ENCODE data around the gene SPARC. TPM values are rescaled to one million over a fixed set of nuclear protein-coding genes. Genes with fewer than 3 reads are reported as not detected.

Gene SPARC
- total RNA-seq, 1 donor from 2014 or later = 158 TPM

- no peak overlapping the region for H3K27ac ChIP-seq
- H3K27me3 Mint-ChIP-seq (ENCODE audit: insufficient read depth, low read depth) = no peaks in the 10 kb centered on the region
- no peak for DNase-seq (ENCODE audit: low spot score)
- no peaks in the 10 kb centered on the region for H4K20me1 ChIP-seq (ENCODE audit: low read depth)
- H3K27me3 ChIP-seq = no peaks in the 10 kb centered on the region
- no peaks in the 10 kb centered on the region for H3K4me1 ChIP-seq
- no peaks in the 10 kb centered on the region for H3F3A ChIP-seq (ENCODE audit: low read depth)
- no peaks in the 10 kb centered on the region for H3K9me3 ChIP-seq (ENCODE audit: low read depth)
- H3K4me3 ChIP-seq = no peak overlapping the region
- no peaks in the 10 kb centered on the region for H3K9me3 Mint-ChIP-seq
- H3K9ac ChIP-seq = no peak overlapping the region
- no peak overlapping the region for H3K4me2 ChIP-seq
- H3K27ac Mint-ChIP-seq = no peak overlapping the region
- H2AFZ ChIP-seq (replicated peaks) = no peak overlapping the region
- TF ChIP-seq CTCF (IDR thresholded peaks at IDR 0.05) = no peak
- no peak overlapping the region for H3K4me3 Mint-ChIP-seq
- no peaks in the 10 kb centered on the region for H3K36me3 ChIP-seq
- peaks cover 6% of the 10 kb centered on the region for H3K4me1 Mint-ChIP-seq
- H3K36me3 Mint-ChIP-seq = peaks cover 32% of the 10 kb centered on the region
- no peaks in the 10 kb centered on the region for H3K79me2 ChIP-seq (ENCODE audit: low read depth)
Observed at GRCh38 chr5:151664694-151665585, 21.8 kb downstream of the SPARC start.

GRCh38 chr5:151663617-151664293, 23.0 kb downstream of the SPARC start:
- H3F3A ChIP-seq (ENCODE audit: low read depth) = no peaks in the 10 kb centered on the region
- H2AFZ ChIP-seq (replicated peaks) = no peak overlapping the region
- no peak overlapping the region for H3K27ac ChIP-seq
- H3K4me3 Mint-ChIP-seq = no peak overlapping the region
- no peaks in the 10 kb centered on the region for H3K9me3 Mint-ChIP-seq
- peaks cover 6% of the 10 kb centered on the region for H3K4me1 Mint-ChIP-seq
- no peak for TF ChIP-seq CTCF (IDR thresholded peaks at IDR 0.05)
- TF ChIP-seq EZH2 (IDR thresholded peaks at IDR 0.05) = no peak
- TF ChIP-seq EZH2phosphoT487 (IDR thresholded peaks at IDR 0.05) = no peak
- H3K4me3 ChIP-seq = no peak overlapping the region
- no peaks in the 10 kb centered on the region for H3K9me3 ChIP-seq (ENCODE audit: low read depth)
- no peak overlapping the region for H3K9ac ChIP-seq
- no peak overlapping the region for H3K4me2 ChIP-seq
- H3K27me3 Mint-ChIP-seq (ENCODE audit: insufficient read depth, low read depth) = no peaks in the 10 kb centered on the region
- no peak overlapping the region for H3K27ac Mint-ChIP-seq
- no peaks in the 10 kb centered on the region for H3K79me2 ChIP-seq (ENCODE audit: low read depth)
- no peaks in the 10 kb centered on the region for H3K27me3 ChIP-seq
- H4K20me1 ChIP-seq (ENCODE audit: low read depth) = no peaks in the 10 kb centered on the region
- H3K36me3 ChIP-seq = no peaks in the 10 kb centered on the region
- H3K36me3 Mint-ChIP-seq = peaks cover 22% of the 10 kb centered on the region
- DNase-seq (ENCODE audit: low spot score) = no peak
- H3K4me1 ChIP-seq = no peaks in the 10 kb centered on the region

DNA sequence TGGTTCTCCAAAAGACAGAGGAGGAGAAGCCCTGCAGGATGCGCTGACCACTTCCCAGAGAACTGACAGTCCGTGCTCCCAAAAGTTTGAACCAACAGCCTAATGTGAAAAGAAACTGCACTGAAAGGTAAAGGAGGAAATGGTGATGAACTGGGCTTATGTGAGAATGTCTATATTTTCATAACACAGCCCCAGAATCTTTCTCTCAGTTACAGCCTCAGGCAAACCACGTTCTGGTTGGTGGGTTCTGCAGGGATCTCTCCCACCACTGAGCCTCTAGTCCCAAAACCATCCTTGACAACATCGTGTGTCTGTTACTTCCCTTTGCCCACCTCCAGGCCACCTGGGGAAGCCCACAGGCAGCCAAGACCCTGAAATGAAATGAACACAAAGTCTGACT, 23.9 kb downstream of the SPARC start:
- H3K36me3 Mint-ChIP-seq = peaks cover 19% of the 10 kb centered on the region
- no peak for DNase-seq (ENCODE audit: low spot score)
- no peaks in the 10 kb centered on the region for H3K9me3 ChIP-seq (ENCODE audit: low read depth)
- no peak overlapping the region for H3K4me3 Mint-ChIP-seq
- no peaks in the 10 kb centered on the region for H3F3A ChIP-seq (ENCODE audit: low read depth)
- no peak overlapping the region for H3K27ac ChIP-seq
- H3K9ac ChIP-seq = no peak overlapping the region
- no peak overlapping the region for H3K4me3 ChIP-seq
- peak overlapping the region; percentile 39 for H3K27ac Mint-ChIP-seq
- no peaks in the 10 kb centered on the region for H3K4me1 ChIP-seq
- no peak overlapping the region for H2AFZ ChIP-seq (replicated peaks)
- TF ChIP-seq EZH2 (IDR thresholded peaks at IDR 0.05) (no peak), EZH2phosphoT487 (IDR thresholded peaks at IDR 0.05) (no peak), CTCF (IDR thresholded peaks at IDR 0.05) (no peak)
- no peaks in the 10 kb centered on the region for H3K27me3 Mint-ChIP-seq (ENCODE audit: insufficient read depth, low read depth)
- H3K4me1 Mint-ChIP-seq = peaks cover 6% of the 10 kb centered on the region
- no peak overlapping the region for H3K4me2 ChIP-seq
- no peaks in the 10 kb centered on the region for H4K20me1 ChIP-seq (ENCODE audit: low read depth)
- H3K79me2 ChIP-seq (ENCODE audit: low read depth) = no peaks in the 10 kb centered on the region
- H3K36me3 ChIP-seq = no peaks in the 10 kb centered on the region
- H3K27me3 ChIP-seq = no peaks in the 10 kb centered on the region
- no peaks in the 10 kb centered on the region for H3K9me3 Mint-ChIP-seq
